ENCODE measurements around the gene MGST3.

- TF ChIP-seq, protein P1, sequence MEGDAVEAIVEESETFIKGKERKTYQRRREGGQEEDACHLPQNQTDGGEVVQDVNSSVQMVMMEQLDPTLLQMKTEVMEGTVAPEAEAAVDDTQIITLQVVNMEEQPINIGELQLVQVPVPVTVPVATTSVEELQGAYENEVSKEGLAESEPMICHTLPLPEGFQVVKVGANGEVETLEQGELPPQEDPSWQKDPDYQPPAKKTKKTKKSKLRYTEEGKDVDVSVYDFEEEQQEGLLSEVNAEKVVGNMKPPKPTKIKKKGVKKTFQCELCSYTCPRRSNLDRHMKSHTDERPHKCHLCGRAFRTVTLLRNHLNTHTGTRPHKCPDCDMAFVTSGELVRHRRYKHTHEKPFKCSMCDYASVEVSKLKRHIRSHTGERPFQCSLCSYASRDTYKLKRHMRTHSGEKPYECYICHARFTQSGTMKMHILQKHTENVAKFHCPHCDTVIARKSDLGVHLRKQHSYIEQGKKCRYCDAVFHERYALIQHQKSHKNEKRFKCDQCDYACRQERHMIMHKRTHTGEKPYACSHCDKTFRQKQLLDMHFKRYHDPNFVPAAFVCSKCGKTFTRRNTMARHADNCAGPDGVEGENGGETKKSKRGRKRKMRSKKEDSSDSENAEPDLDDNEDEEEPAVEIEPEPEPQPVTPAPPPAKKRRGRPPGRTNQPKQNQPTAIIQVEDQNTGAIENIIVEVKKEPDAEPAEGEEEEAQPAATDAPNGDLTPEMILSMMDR (IDR thresholded peaks at IDR 0.05; ENCODE audit: insufficient read depth, low read length): no peak
- TF ChIP-seq POLR2AphosphoS5 (IDR thresholded peaks at IDR 0.05; ENCODE audit: low read depth): no peak
- TF ChIP-seq SPI1 (IDR thresholded peaks at IDR 0.05; ENCODE audit: borderline replicate concordance, low read depth): no peak
- no peak for TF ChIP-seq REST (IDR thresholded peaks at IDR 0.05; ENCODE audit: insufficient replicate concordance, low read depth)
- TF ChIP-seq GABPA (IDR thresholded peaks at IDR 0.05; ENCODE audit: low read depth): no peak
These were observed 30.2 kb upstream of the MGST3 start for GRCh38 chr1:165600793-165601192.

Data from HL-60 (cell line).